SJCRH30 (cell line): ENCODE measurements around the gene ITPR3. TPM values are rescaled to one million over a fixed set of nuclear protein-coding genes. Genes with fewer than 3 reads are reported as not detected.

ENCODE experiments used
- DNase-seq, 2 experiments: peaks; one replicate each; pipeline ENCODE4 v3.0.0-alpha.2; 2015 to 2020
- H3K27ac ChIP-seq: fragments of 250-450 bp; sonication (Bioruptor Pico); 2 replicates; pipeline ENCODE4 v1.5.1; 2020; ENCODE audit warnings: mild to moderate bottlenecking, moderate library complexity
- H3K27me3 ChIP-seq: fragments of 250-450 bp; sonication (Bioruptor Pico); 2 replicates; pipeline ENCODE4 v1.5.1; 2020; ENCODE audit warnings: mild to moderate bottlenecking, moderate library complexity
- H3K36me3 ChIP-seq: fragments of 250-450 bp; sonication (Bioruptor Pico); 2 replicates; pipeline ENCODE4 v1.5.1; 2020; ENCODE audit warnings: mild to moderate bottlenecking, moderate library complexity
- H3K4me1 ChIP-seq: fragments of 250-450 bp; sonication (Bioruptor Pico); 2 replicates; pipeline ENCODE4 v1.5.1; 2020; ENCODE audit warnings: mild to moderate bottlenecking, moderate library complexity
- H3K4me3 ChIP-seq: fragments of 250-450 bp; sonication (Bioruptor Pico); 2 replicates; pipeline ENCODE4 v1.5.1; 2020; ENCODE audit warnings: mild to moderate bottlenecking, moderate library complexity
- H3K9me3 ChIP-seq: fragments of 250-450 bp; sonication (Bioruptor Pico); replicated peaks from 2 replicates; pipeline ENCODE4 v1.5.1; 2020; ENCODE audit warnings: mild to moderate bottlenecking, moderate library complexity
- total RNA-seq: library from RNA; depleted of rRNA; stranded (reverse); fragments of >200 nt; shearing (Covaris generic); gene quantifications from 2 replicates; pipeline ENCODE4 v1.2.3, GENCODE V29; 2014

Gene ITPR3
- total RNA-seq, 1 experiment from 2014 or later: 2.9 TPM

- no peak for DNase-seq
- H3K4me3 ChIP-seq: no peak overlapping the region
Observed at GRCh38 chr6:33599413-33599938, 21.6 kb upstream of the ITPR3 start.

GRCh38 chr6:33600761-33601160 is 20.4 kb upstream of the ITPR3 start:
- Histone ChIP-seq H3K36me3 (no peaks in the 10 kb centered on the region), H3K27ac (no peak overlapping the region), H3K4me1 (no peaks in the 10 kb centered on the region), H3K27me3 (no peaks in the 10 kb centered on the region), H3K9me3 (no peaks in the 10 kb centered on the region), H3K4me3 (no peak overlapping the region)
- DNase-seq: no peak

More at GRCh38 chr6:33599413-33599938, 21.6 kb upstream of the ITPR3 start:
- Histone ChIP-seq H3K27me3 (no peaks in the 10 kb centered on the region), H3K36me3 (no peaks in the 10 kb centered on the region), H3K4me1 (no peaks in the 10 kb centered on the region), H3K27ac (no peak overlapping the region), H3K9me3 (no peaks in the 10 kb centered on the region)

- no peak for DNase-seq
- H3K27ac ChIP-seq: no peak overlapping the region
- no peaks in the 10 kb centered on the region for H3K9me3 ChIP-seq
- no peaks in the 10 kb centered on the region for H3K27me3 ChIP-seq
- no peak overlapping the region for H3K4me3 ChIP-seq
- no peaks in the 10 kb centered on the region for H3K36me3 ChIP-seq
- no peaks in the 10 kb centered on the region for H3K4me1 ChIP-seq
Observed at GRCh38 chr6:33602180-33602579, 18.9 kb upstream of the ITPR3 start.

GRCh38 chr6:33604941-33605854 is 15.9 kb upstream of the ITPR3 start:
- Histone ChIP-seq H3K4me3 (no peak overlapping the region), H3K27me3 (no peaks in the 10 kb centered on the region), H3K4me1 (no peaks in the 10 kb centered on the region), H3K9me3 (no peaks in the 10 kb centered on the region), H3K27ac (no peak overlapping the region), H3K36me3 (no peaks in the 10 kb centered on the region)
- DNase-seq: no peak

- Histone ChIP-seq H3K9me3 (no peaks in the 10 kb centered on the region), H3K36me3 (no peaks in the 10 kb centered on the region), H3K27ac (no peak overlapping the region), H3K4me1 (no peaks in the 10 kb centered on the region), H3K27me3 (no peaks in the 10 kb centered on the region; the same call in 1 of the 2 replicates), H3K4me3 (no peak overlapping the region)
- no peak for DNase-seq
Observed at GRCh38 chr6:33606642-33607041, 14.5 kb upstream of the ITPR3 start.

- H3K27me3 ChIP-seq: no peaks in the 10 kb centered on the region; the same call in 1 of the 2 replicates
- H3K4me3 ChIP-seq: no peak overlapping the region
- DNase-seq: no peak
- H3K9me3 ChIP-seq: no peaks in the 10 kb centered on the region
- H3K36me3 ChIP-seq: no peaks in the 10 kb centered on the region
- H3K27ac ChIP-seq: no peak overlapping the region
- no peaks in the 10 kb centered on the region for H3K4me1 ChIP-seq
Observed at GRCh38 chr6:33607126-33607783, 13.9 kb upstream of the ITPR3 start.

- Histone ChIP-seq H3K27ac (no peak overlapping the region), H3K36me3 (no peaks in the 10 kb centered on the region), H3K27me3 (no peaks in the 10 kb centered on the region; the same call in 1 of the 2 replicates), H3K4me1 (no peaks in the 10 kb centered on the region), H3K4me3 (no peak overlapping the region), H3K9me3 (no peaks in the 10 kb centered on the region)
- no peak for DNase-seq
Observed at GRCh38 chr6:33607784-33608161, 13.3 kb upstream of the ITPR3 start.

GRCh38 chr6:33609019-33609418 is 12.1 kb upstream of the ITPR3 start:
- no peak overlapping the region for H3K4me3 ChIP-seq
- no peak overlapping the region for H3K27ac ChIP-seq
- DNase-seq: no peak
- no peaks in the 10 kb centered on the region for H3K36me3 ChIP-seq
- H3K9me3 ChIP-seq: no peaks in the 10 kb centered on the region
- peaks cover 4% of the 10 kb centered on the region for H3K27me3 ChIP-seq
- no peaks in the 10 kb centered on the region for H3K4me1 ChIP-seq

GRCh38 chr6:33609528-33609927 is 11.6 kb upstream of the ITPR3 start:
- H3K4me1 ChIP-seq: no peaks in the 10 kb centered on the region
- no peak overlapping the region for H3K27ac ChIP-seq
- H3K4me3 ChIP-seq: no peak overlapping the region
- H3K36me3 ChIP-seq: no peaks in the 10 kb centered on the region
- no peaks in the 10 kb centered on the region for H3K9me3 ChIP-seq
- no peak for DNase-seq
- peaks cover 8% of the 10 kb centered on the region for H3K27me3 ChIP-seq

GRCh38 chr6:33610067-33610466 is 11.1 kb upstream of the ITPR3 start:
- DNase-seq: no peak
- H3K27me3 ChIP-seq: peaks cover 8% of the 10 kb centered on the region
- no peak overlapping the region for H3K27ac ChIP-seq

GRCh38 chr6:33610779-33611732 is 10.1 kb upstream of the ITPR3 start:
- DNase-seq: no peak
- Histone ChIP-seq H3K27ac (no peak overlapping the region), H3K27me3 (peaks cover 8% of the 10 kb centered on the region), H3K4me3 (no peak overlapping the region), H3K4me1 (no peaks in the 10 kb centered on the region), H3K36me3 (no peaks in the 10 kb centered on the region), H3K9me3 (no peaks in the 10 kb centered on the region)

More at GRCh38 chr6:33610067-33610466, 11.1 kb upstream of the ITPR3 start:
- H3K36me3 ChIP-seq: no peaks in the 10 kb centered on the region
- no peak overlapping the region for H3K4me3 ChIP-seq
- no peaks in the 10 kb centered on the region for H3K9me3 ChIP-seq
- H3K4me1 ChIP-seq: no peaks in the 10 kb centered on the region

GRCh38 chr6:33613146-33613794 is 7.9 kb upstream of the ITPR3 start:
- Histone ChIP-seq H3K27ac (no peak overlapping the region), H3K4me1 (no peaks in the 10 kb centered on the region), H3K27me3 (peaks cover 8% of the 10 kb centered on the region), H3K4me3 (no peak overlapping the region), H3K9me3 (no peaks in the 10 kb centered on the region), H3K36me3 (no peaks in the 10 kb centered on the region)
- DNase-seq: no peak

GRCh38 chr6:33613795-33614168 is 7.3 kb upstream of the ITPR3 start:
- DNase-seq: no peak
- H3K4me3 ChIP-seq: no peak overlapping the region
- H3K27ac ChIP-seq: no peak overlapping the region
- H3K9me3 ChIP-seq: no peaks in the 10 kb centered on the region
- H3K4me1 ChIP-seq: no peaks in the 10 kb centered on the region
- H3K27me3 ChIP-seq: peaks cover 8% of the 10 kb centered on the region
- no peaks in the 10 kb centered on the region for H3K36me3 ChIP-seq

- Histone ChIP-seq H3K27ac (no peak overlapping the region), H3K36me3 (no peaks in the 10 kb centered on the region), H3K27me3 (peaks cover 8% of the 10 kb centered on the region)
Observed at GRCh38 chr6:33616113-33616512, 5.0 kb upstream of the ITPR3 start.

More at GRCh38 chr6:33616113-33616512, 5.0 kb upstream of the ITPR3 start:
- no peaks in the 10 kb centered on the region for H3K9me3 ChIP-seq
- no peak overlapping the region for H3K4me3 ChIP-seq
- peaks cover 5% of the 10 kb centered on the region for H3K4me1 ChIP-seq
- no peak for DNase-seq
